Left lung (tissue), 10 donors: ENCODE results near the gene ARHGAP15. TPM values are rescaled to one million over a fixed set of nuclear protein-coding genes. Genes with fewer than 3 reads are reported as not detected.

Source experiments
- ATAC-seq: fragments of 200-7000 bp; cut with Tn5 transposase; one replicate; pipeline ENCODE4 v1.9.1; 2020; ENCODE audit warnings: moderate library complexity
- DNase-seq, 4 donors: peaks; one replicate each; pipeline ENCODE4 v3.0.0-alpha.2; 2013 to 2020
- H3K27ac ChIP-seq, 2 donors: fragments of 200-600 bp; sonication (generic) in 1 of 2; one replicate each; pipeline versions ENCODE4 v1.5.0 to v1.8.0; 2020 to 2021
- H3K27me3 ChIP-seq, 2 donors: fragments of 200-600 bp; sonication (generic) in 1 of 2; one replicate each; pipeline versions ENCODE4 v1.5.0 to v1.8.0; 2020 to 2021
- H3K36me3 ChIP-seq, 2 donors: fragments of 200-600 bp; sonication (generic) in 1 of 2; one replicate each; pipeline versions ENCODE4 v1.5.0 to v1.8.0; 2020 to 2021
- H3K4me1 ChIP-seq, 2 donors: fragments of 200-600 bp; one replicate each; pipeline ENCODE4 v1.8.0; 2021
- H3K4me3 ChIP-seq, 2 donors: fragments of 200-600 bp; sonication (generic) in 1 of 2; one replicate each; pipeline versions ENCODE4 v1.5.0 to v1.8.0; 2020 to 2021; ENCODE audit warnings: mild to moderate bottlenecking in 1 of 2
- H3K9me3 ChIP-seq, 2 donors: fragments of 200-600 bp; sonication (generic) in 1 of 2; one replicate each; pipeline versions ENCODE4 v1.5.0 to v1.8.0; 2020 to 2021
- CTCF ChIP-seq, 2 donors: fragments of 200-600 bp; sonication (generic) in 1 of 2; IDR thresholded peaks; one replicate each; pipeline versions ENCODE4 v1.5.0 to v1.8.0; 2021; ENCODE audit warnings: antibody characterized with exemption in 2 of 2
- intact Hi-C, 2 donors: fragments of 100-400 bp; cut with DNase I; formaldehyde crosslinking; loops; one replicate each; pipeline versions ENCODE4 v1.11.2 to v1.14.2; 2022
- polyA plus RNA-seq, 6 donors: library from polyadenylated mRNA; unstranded; fragments of 120-200 nt; gene quantifications; one replicate each; pipeline ENCODE4 v1.2.1, GENCODE V29; 2013; ENCODE audit not compliant: insufficient read length in 6 of 6
- total RNA-seq, 2 donors: library from RNA; stranded (reverse); fragmentation: NEBNext Ultra II Directional; extraction: Animal tissue kit (Norgen Biotek cat#: 25700); gene quantifications; one replicate each; pipeline ENCODE4 v1.2.1, GENCODE V29; 2021
- donor health status: DM: no; HTN: yes; CAD: no.
- donor health status: DM: no; HTN: no; CAD: no.

Gene ARHGAP15
- total and polyA plus RNA-seq, 8 donors, result 16.8 to 48.3 (median 30.2) TPM

DNA sequence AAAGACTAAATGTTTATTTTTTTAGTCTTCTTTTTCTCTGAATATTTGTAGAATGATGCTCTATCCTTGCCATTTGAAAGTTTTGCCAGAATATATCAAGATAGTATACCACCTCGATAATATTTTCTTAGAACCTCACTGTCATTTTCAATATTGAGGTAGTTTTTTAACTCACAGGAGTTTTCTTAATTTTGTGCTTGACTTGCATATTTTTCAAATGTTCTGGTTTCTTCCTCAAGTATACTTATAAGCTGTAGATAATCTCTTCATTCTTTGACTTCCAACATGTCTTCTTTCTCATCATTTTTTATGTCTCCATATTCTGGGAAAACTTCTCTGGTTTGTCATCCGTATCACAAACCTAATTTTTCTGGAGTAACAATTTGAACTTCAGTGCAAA is 559.6 kb downstream of the ARHGAP15 start:
- Histone ChIP-seq H3K27me3 (no peaks in the 10 kb centered on the region), H3K36me3 (no peaks in the 10 kb centered on the region), H3K4me3 (no peak overlapping the region), H3K9me3 (no peaks in the 10 kb centered on the region), H3K4me1 (peaks cover 0 to 6% of the 10 kb centered on the region in 2 donors), H3K27ac (no peak overlapping the region)
- ATAC-seq, result no peak
- no peak for DNase-seq
- intact Hi-C loops, result no loop called here
- no peak for TF ChIP-seq CTCF (IDR thresholded peaks at IDR 0.05)

DNA sequence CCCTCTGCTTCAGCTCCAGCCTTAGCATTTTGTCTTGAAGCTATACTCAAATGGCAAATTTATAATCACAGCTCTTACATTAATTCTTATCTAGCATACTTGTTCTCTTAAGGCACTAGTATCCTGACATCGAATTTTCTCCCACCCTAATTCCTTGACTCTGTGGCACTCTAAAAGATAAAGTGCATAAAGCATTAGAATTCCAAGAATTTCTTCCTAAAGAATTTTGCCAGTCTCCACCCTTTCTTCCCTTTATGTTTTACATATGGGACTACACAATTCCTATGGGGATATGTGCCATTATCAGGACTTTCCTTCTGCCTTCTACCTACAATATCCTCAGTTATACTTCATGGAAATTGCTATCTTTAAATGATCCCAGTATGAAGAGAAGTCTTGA is 560.3 kb downstream of the ARHGAP15 start:
- no peaks in the 10 kb centered on the region for H3K27me3 ChIP-seq
- DNase-seq (no peak), ATAC-seq (no peak)
- H3K4me3 ChIP-seq, result no peak overlapping the region
- no peaks in the 10 kb centered on the region for H3K36me3 ChIP-seq
- H3K27ac ChIP-seq, result no peak overlapping the region
- H3K9me3 ChIP-seq, result no peaks in the 10 kb centered on the region
- no peak for TF ChIP-seq CTCF (IDR thresholded peaks at IDR 0.05)
- intact Hi-C loops, result no loop called here
- peaks cover 0 to 8% of the 10 kb centered on the region in 2 donors for H3K4me1 ChIP-seq

- peaks cover 0 to 8% of the 10 kb centered on the region in 2 donors for H3K4me1 ChIP-seq
- H3K36me3 ChIP-seq, result no peaks in the 10 kb centered on the region
- no peak overlapping the region for H3K27ac ChIP-seq
- TF ChIP-seq CTCF (IDR thresholded peaks at IDR 0.05), result no peak
- ATAC-seq (no peak), DNase-seq (no peak)
- H3K4me3 ChIP-seq, result no peak overlapping the region
- no peaks in the 10 kb centered on the region for H3K27me3 ChIP-seq
- intact Hi-C loops, result no loop called here
- no peaks in the 10 kb centered on the region for H3K9me3 ChIP-seq
Observed at GRCh38 chr2:143690235-143690634, 561.0 kb downstream of the ARHGAP15 start.

GRCh38 chr2:143691121-143691520 is 561.9 kb downstream of the ARHGAP15 start:
- Histone ChIP-seq H3K27me3 (no peaks in the 10 kb centered on the region), H3K9me3 (no peaks in the 10 kb centered on the region), H3K4me1 (peaks cover 0 to 8% of the 10 kb centered on the region in 2 donors), H3K36me3 (no peaks in the 10 kb centered on the region), H3K4me3 (no peak overlapping the region), H3K27ac (no peak overlapping the region)
- intact Hi-C loops, result no loop called here
- no peak for DNase-seq
- ATAC-seq, result no peak
- TF ChIP-seq CTCF (IDR thresholded peaks at IDR 0.05), result no peak

- no peaks in the 10 kb centered on the region for H3K27me3 ChIP-seq
- ATAC-seq, result no peak
- H3K4me1 ChIP-seq, result peaks cover 0 to 8% of the 10 kb centered on the region in 2 donors
- intact Hi-C loops, result no loop called here
- TF ChIP-seq CTCF (IDR thresholded peaks at IDR 0.05), result no peak
- H3K27ac ChIP-seq, result peak overlapping the region in 1 of 2 donors; percentile 63
- no peak for DNase-seq
- H3K9me3 ChIP-seq, result no peaks in the 10 kb centered on the region
- no peak overlapping the region for H3K4me3 ChIP-seq
- no peaks in the 10 kb centered on the region for H3K36me3 ChIP-seq
Observed at GRCh38 chr2:143692162-143692561, 562.9 kb downstream of the ARHGAP15 start.
